ENCODE results near the gene ACTRT3. TPM values are rescaled to one million over a fixed set of nuclear protein-coding genes. Genes with fewer than 3 reads are reported as not detected.

The ACTRT3 gene
- total and polyA plus RNA-seq, 4 donors = 1.0 to 3.2 (median 2.8) TPM

- Histone ChIP-seq H3K36me3 (ENCODE audit: control insufficient read depth in 4 of 4, insufficient read depth in 4 of 4, low read length in 4 of 4) (peaks cover 11 to 22% (median 18%) of the 10 kb centered on the region in 4 donors), H3K9me3 (ENCODE audit: control insufficient read depth in 4 of 4, insufficient read depth in 3 of 4, low read length in 3 of 4) (no peaks in the 10 kb centered on the region), H3K4me1 (ENCODE audit: control insufficient read depth in 5 of 5, insufficient read depth in 5 of 5, low read length in 5 of 5) (peaks cover 0 to 1% (median 0%) of the 10 kb centered on the region in 5 donors), H3K27ac (ENCODE audit: low read depth in 1 of 2, low read length in 1 of 2) (no peak overlapping the region), H3K9ac (ENCODE audit: insufficient read depth in 1 of 2, low read length in 2 of 2) (no peak overlapping the region), H3K4me3 (no peak overlapping the region), H3K27me3 (ENCODE audit: control insufficient read depth in 3 of 3, insufficient read depth in 3 of 3, low read length in 2 of 3) (no peaks in the 10 kb centered on the region)
- 35 to 72% methylated on average over 1 of the region's 1 CpG for WGBS, 2 donors
- no peak for TF ChIP-seq CTCF (IDR thresholded peaks at IDR 0.05; ENCODE audit: control extremely low read depth, extremely low read depth)
- DNase-seq = no peak
- ATAC-seq (ENCODE audit: insufficient read depth, low FRiP score) = no peak
Observed at GRCh38 chr3:169787791-169788190, 18.4 kb upstream of the ACTRT3 start.

DNA sequence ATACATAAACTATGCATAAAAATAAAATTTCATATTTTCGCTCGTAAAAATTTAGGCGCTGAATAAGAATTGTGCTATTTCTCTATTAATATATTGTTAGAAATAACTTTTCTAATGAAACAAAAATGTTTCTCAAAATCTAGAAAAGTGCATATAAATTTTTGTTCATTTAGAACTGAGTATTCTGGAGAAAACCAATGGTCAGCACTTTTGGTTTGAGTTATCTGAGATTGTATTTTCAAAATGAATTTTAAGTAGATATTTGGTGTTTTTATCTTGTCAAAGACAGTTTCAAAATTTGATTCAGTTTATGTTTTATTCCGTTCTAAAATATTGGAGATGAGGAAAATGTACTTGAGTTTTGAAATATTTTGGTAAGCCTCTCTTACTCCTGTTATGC lies 17.8 kb upstream of the ACTRT3 start:
- Histone ChIP-seq H3K27me3 (ENCODE audit: control insufficient read depth in 3 of 3, insufficient read depth in 3 of 3, low read length in 2 of 3) (no peaks in the 10 kb centered on the region), H3K36me3 (ENCODE audit: control insufficient read depth in 4 of 4, insufficient read depth in 4 of 4, low read length in 4 of 4) (peaks cover 9 to 23% (median 20%) of the 10 kb centered on the region in 4 donors), H3K4me3 (no peak overlapping the region), H3K9me3 (ENCODE audit: control insufficient read depth in 4 of 4, insufficient read depth in 3 of 4, low read length in 3 of 4) (no peaks in the 10 kb centered on the region), H3K9ac (ENCODE audit: insufficient read depth in 1 of 2, low read length in 2 of 2) (no peak overlapping the region), H3K27ac (ENCODE audit: low read depth in 1 of 2, low read length in 1 of 2) (no peak overlapping the region), H3K4me1 (ENCODE audit: control insufficient read depth in 5 of 5, insufficient read depth in 5 of 5, low read length in 5 of 5) (no peaks in the 10 kb centered on the region)
- ATAC-seq (ENCODE audit: insufficient read depth, low FRiP score) (no peak), DNase-seq (no peak)
- no peak for TF ChIP-seq CTCF (IDR thresholded peaks at IDR 0.05; ENCODE audit: control extremely low read depth, extremely low read depth)
- WGBS, 2 donors = 97 to 99% methylated on average over 4 of the region's 4 CpGs

DNA sequence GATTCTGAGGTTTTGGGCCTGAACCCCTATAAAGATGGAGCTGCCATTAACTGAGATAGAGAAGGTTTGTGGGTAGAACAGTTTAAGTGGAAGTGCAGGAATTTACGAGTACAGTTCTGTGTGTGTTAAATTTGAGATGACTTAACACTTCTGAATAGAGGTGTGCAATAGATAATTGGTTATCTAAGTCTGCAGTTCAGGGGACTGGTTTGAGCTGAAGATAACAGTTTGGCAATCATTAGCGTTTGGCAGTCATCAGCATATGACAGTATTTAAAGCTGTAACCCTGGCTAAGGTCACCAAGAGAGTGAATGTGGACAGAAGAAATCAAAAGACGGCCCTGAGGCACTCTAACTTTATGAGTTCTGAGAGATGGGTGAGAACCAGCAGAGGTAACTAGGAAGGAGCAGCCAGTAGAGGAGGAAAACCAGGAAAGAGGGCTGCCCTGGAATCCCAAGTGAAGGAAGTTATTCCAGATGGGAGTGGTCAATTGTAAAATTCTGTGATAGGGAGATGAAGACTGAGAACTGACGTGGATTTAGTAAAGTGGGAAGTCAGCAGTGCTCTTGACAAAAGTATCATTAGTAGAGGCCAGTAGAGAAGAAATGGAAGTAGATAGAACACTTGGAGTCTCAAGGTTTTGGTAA lies 12.0 kb upstream of the ACTRT3 start:
- Histone ChIP-seq H3K27ac (ENCODE audit: low read depth in 1 of 2, low read length in 1 of 2) (no peak overlapping the region), H3K9me3 (ENCODE audit: control insufficient read depth in 4 of 4, insufficient read depth in 3 of 4, low read length in 3 of 4) (no peaks in the 10 kb centered on the region), H3K9ac (ENCODE audit: insufficient read depth in 1 of 2, low read length in 2 of 2) (no peak overlapping the region), H3K36me3 (ENCODE audit: control insufficient read depth in 4 of 4, insufficient read depth in 4 of 4, low read length in 4 of 4) (peaks cover 21 to 49% (median 35%) of the 10 kb centered on the region in 4 donors), H3K4me3 (no peak overlapping the region), H3K27me3 (ENCODE audit: control insufficient read depth in 3 of 3, insufficient read depth in 3 of 3, low read length in 2 of 3) (no peaks in the 10 kb centered on the region), H3K4me1 (ENCODE audit: control insufficient read depth in 5 of 5, insufficient read depth in 5 of 5, low read length in 5 of 5) (peaks cover 0 to 10% (median 0%) of the 10 kb centered on the region in 5 donors)
- no peak for ATAC-seq (ENCODE audit: insufficient read depth, low FRiP score)
- no peak for DNase-seq
- WGBS, 2 donors = 85 to 91% methylated on average over 4 of the region's 4 CpGs
- TF ChIP-seq CTCF (IDR thresholded peaks at IDR 0.05; ENCODE audit: control extremely low read depth, extremely low read depth) = no peak

DNA sequence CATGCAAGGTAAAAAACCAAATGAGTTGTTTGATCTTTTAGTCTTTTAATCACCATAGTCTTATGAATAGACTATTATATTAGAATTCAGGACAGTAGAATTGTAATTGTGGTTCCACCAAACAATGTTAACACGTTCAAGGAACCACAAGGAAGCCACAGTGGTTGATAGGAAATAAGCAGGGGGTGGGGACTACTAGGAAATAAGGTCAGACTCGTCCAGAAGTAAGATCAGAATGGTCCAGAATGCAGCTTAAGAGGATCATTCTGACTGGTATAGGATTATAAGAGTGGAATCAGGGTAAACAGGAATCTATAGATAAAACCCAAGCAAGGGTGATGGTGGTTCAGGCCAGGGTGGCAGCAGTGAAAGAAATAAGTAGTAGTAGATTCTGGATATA lies 11.4 kb upstream of the ACTRT3 start:
- Histone ChIP-seq H3K9me3 (ENCODE audit: control insufficient read depth in 4 of 4, insufficient read depth in 3 of 4, low read length in 3 of 4) (no peaks in the 10 kb centered on the region), H3K27ac (ENCODE audit: low read depth in 1 of 2, low read length in 1 of 2) (no peak overlapping the region), H3K36me3 (ENCODE audit: control insufficient read depth in 4 of 4, insufficient read depth in 4 of 4, low read length in 4 of 4) (peaks cover 21 to 45% (median 30%) of the 10 kb centered on the region in 4 donors), H3K4me3 (no peak overlapping the region), H3K27me3 (ENCODE audit: control insufficient read depth in 3 of 3, insufficient read depth in 3 of 3, low read length in 2 of 3) (no peaks in the 10 kb centered on the region), H3K4me1 (ENCODE audit: control insufficient read depth in 5 of 5, insufficient read depth in 5 of 5, low read length in 5 of 5) (peaks cover 0 to 13% (median 0%) of the 10 kb centered on the region in 5 donors), H3K9ac (ENCODE audit: insufficient read depth in 1 of 2, low read length in 2 of 2) (no peak overlapping the region)
- DNase-seq (no peak), ATAC-seq (ENCODE audit: insufficient read depth, low FRiP score) (no peak)
- no peak for TF ChIP-seq CTCF (IDR thresholded peaks at IDR 0.05; ENCODE audit: control extremely low read depth, extremely low read depth)
- 22 to 43% methylated on average over 2 of the region's 2 CpGs for WGBS, 2 donors
